ENCODE results near the gene ADAM30.

The ADAM30 gene

DNA sequence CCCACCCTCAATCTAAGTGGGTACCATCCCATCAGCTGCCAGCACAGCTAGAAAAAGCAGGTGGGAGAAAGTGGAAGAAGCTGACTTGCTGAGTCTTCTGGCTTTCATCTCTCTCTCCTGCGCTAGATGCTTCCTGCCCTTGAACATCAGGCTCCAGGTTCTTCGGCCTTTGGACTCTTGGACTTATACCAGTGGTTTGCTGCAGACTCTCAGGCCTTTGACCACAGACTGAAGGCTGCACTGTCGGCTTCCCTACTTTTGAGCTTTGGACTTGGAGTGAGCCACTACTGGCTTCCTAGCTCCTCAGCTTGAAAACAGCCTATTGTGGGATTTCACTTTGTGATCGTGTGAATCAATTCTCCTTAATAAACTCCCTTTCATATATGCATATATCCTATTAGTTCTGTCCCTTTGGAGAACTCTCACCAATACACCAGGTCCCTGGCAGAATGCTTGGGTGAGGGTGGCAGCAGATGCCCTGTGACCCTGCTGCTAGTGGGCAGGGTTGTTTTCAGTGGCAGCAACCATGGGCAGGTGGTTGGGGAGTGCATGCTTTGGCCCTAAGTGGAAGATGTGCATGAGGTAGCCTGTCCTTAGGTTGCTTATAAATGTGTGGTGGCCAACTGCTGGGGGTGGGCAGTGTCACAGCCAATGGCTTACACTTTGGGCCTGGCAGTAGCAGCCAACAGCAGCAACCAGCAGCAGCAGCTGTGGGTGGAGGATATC, 10.8 kb upstream of the ADAM30 start:
- DNase-seq, result no peak

DNA sequence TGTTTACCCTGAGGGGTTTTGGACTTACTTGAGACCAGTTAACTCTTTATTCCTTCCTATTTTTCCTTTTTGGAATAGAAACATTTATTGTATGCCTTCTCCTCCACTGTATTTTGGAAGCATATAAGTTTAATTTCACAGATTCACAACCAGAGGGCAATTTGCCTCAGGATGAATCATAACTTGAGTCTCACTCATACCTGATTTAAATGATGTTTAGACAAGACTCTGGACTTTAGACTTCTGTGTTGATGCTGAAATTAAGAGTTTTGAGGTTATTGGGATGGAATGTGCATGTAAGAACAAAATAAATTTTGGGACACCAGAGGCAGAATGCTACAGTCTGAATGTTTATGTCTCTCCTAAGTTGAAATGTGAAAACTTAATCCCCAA, 7.1 kb upstream of the ADAM30 start:
- no peak for DNase-seq

- no peak for DNase-seq
Observed at GRCh38 chr1:119902775-119903442, 6.6 kb upstream of the ADAM30 start.

GRCh38 chr1:119898981-119899720, 2.8 kb upstream of the ADAM30 start:
- no peak for DNase-seq

DNA sequence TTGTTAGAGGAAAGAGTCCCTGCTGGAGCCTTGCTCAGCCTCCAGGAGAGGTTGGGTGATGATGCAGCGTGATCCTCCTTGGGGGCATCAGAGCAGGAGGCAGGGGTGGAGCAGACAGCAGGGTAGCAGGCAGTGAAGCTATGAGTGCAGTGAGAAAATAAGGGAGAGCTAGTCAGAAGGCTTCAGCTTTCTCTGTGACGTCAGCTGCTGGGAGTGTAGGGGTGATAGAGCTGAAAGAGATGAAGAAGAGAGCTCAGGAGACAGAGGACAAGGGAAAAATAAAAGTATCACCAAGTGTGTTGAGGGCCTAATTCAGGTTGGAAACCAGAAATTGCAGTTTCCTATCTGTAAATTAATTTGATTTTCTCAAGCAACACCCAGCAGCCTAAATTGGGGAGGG, 2.2 kb upstream of the ADAM30 start:
- DNase-seq, result no peak

- DNase-seq, result no peak
Observed at GRCh38 chr1:119895102-119895501, 1.2 kb downstream of the ADAM30 start.

GRCh38 chr1:119893827-119894700, 2.3 kb downstream of the ADAM30 start:
- no peak for DNase-seq

- DNase-seq, result no peak
Observed at GRCh38 chr1:119893238-119893791, 3.0 kb downstream of the ADAM30 start.

GRCh38 chr1:119891386-119891785, 4.9 kb downstream of the ADAM30 start:
- no peak for DNase-seq

- no peak for DNase-seq
Observed at GRCh38 chr1:119888476-119888875, 7.8 kb downstream of the ADAM30 start.

- DNase-seq, result no peak
Observed at GRCh38 chr1:119887427-119887826, 8.9 kb downstream of the ADAM30 start.

DNA sequence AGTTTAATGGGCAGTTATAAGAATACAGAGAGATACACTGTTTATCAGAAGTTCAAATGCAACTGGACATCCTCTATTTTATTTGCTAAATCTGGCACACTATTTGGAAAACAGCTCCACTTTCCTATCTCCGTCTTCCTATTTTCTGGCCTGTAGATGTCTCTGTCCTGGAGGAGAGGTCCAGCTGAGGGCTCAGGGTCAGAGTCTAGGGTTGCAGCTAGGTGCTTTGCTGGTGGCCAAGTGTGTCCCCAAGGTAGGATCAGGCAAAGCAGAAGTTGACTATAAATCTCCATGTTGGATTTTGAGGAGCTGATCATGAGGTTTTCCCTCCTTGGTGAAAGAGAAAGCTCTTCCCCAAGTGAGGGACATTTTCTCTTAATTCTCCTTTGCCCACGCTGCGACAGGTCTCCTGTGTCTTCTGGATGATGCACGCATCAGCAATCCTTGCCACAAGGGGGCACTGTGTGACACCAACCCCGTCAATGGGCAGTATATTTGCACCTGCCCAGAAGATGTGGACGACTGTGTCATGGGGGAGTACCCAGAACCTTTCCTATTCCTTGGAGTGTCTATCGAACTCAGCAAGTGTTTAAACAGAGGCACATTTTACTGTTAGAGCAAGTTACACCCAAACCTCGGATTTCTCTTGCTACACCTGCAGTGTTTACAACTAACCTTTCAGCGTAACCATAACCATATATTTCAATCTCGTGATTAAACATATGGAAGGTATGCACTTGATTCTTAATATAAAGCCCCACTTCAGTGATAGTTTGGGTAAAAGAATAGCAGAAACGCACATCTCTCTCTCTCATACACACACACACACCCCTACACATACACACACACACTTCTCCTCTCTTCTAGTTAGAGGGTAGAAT, 10.2 kb downstream of the ADAM30 start:
- peak; percentile 74 for DNase-seq

- DNase-seq, result no peak
Observed at GRCh38 chr1:119884711-119885110, 11.6 kb downstream of the ADAM30 start.

- DNase-seq, result no peak
Observed at GRCh38 chr1:119883826-119884225, 12.5 kb downstream of the ADAM30 start.

DNA sequence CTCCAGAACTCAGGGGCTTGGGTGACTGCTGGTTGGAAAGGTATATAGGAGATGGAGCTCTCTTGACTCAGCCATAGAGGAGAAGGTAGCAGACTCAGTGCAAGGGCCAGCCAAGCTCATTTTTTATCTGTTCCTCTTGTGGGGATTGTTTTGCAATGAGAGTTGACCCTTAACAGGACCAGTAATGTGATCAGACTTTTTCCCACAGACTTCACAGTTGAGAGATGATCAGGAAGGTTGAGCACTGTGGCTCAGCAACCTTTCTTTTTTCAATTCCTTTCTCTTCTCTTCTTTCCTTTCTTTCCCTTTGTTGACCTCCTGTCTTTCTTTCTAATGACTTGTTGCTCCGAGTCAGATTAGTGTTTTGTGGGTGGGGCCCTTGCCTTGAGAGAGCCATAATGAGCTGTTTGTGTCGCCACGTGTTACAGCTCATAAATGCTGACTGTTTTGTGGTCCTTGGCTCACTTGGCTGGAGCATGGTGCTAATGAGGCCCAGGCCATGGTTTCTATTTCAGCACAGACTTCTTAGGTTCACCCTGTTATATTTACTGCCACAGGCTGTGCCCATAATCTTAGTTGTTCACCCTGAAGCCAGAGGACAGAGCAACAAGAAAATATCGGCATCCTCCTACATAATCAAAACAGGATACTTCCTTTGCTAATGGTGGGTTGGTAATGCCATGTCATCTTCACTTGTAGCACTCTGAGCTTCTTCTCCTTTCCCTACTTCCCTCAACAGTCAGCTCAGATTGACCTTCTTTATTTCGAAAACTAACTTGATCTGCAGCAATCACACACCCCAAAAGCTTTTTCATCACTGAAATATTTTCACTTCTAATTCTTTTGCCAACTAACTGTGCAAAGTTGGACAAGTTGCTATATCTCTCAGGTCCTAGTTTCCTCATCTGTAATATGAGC, 13.9 kb downstream of the ADAM30 start:
- DNase-seq, result no peak

DNA sequence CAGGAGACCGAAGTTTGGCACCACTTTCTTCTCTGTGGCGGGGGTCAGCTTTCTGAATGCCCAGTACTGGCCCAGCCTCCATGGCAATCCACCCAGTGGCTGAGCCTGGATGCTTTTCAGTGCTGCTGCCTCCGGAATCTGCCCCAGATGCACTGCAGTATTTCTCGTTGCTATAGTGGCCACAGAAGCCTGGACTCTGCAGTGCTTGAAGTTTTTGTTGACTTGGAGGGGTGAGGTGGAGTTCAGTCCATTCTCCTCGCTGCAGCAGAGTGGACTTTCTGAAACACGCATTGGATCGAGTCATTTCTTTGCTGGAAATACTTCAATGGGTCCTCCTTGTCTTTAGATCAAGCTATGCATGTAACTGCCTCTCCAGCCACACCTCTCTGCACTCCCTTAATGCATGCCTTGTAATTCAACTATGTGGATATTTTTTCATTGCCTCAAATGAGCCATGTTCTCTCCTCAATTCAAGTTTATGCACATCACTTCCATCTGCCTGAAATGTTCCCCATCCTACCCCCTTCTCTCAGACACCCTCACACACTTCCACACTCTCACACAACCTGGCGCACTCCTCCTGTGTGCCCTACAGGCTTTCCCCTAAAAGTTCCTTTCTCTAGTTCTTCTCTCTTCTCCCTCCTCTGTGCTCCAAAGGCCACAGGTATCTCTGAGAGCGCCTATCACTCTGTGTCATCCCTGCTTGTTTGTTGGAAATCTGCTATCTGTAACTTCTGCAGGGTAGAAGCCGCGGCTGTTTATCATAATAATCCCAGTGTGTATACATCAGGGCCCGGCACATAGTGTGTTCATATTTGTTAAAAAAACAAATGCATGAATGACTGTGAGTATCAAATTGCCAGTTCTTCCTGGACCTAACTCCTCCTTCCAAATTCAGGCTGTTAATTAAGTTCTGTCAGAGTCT, 16.5 kb downstream of the ADAM30 start:
- DNase-seq, result no peak

- no peak for DNase-seq
Observed at GRCh38 chr1:119878171-119878570, 18.1 kb downstream of the ADAM30 start.

DNA sequence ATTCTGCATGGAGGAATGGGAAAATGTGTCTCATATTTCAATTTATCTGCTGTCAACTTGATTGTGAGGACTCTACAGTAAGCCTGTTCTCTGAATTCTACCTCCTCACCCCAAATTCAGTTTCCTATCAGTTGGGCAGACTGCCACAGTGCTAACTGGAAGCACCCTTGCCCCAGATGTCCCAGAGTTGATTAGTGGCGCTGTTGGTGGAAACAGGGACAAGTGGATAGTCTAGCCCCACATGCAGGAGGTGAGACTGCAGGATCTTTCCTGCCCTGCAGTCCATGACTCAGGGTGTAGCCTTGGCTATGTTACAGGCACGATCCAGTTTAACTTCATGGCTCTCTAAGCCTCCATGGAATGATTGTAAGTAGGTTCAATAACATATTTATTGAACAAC, 22.1 kb downstream of the ADAM30 start:
- no peak for DNase-seq

Data from NCI-H82 (cell line).